ENCODE results near the gene C14orf180. TPM values are rescaled to one million over a fixed set of nuclear protein-coding genes. Genes with fewer than 3 reads are reported as not detected.

C14orf180 gene
- polyA plus RNA-seq, 1 donor (not counting 4 experiments of a cell fraction or from before 2014, with no cell fraction given): not detected

GRCh38 chr14:104586832-104587620, 7.5 kb downstream of the C14orf180 start:
- no peak overlapping the region for H2AFZ ChIP-seq (ENCODE audit: control insufficient read depth, low read length)
- FAIRE-seq: no peak
- no peak overlapping the region for H3K4me2 ChIP-seq (ENCODE audit: control insufficient read depth, extremely low read depth, insufficient read depth, low read depth, low read length)

GRCh38 chr14:104587641-104588040, 8.1 kb downstream of the C14orf180 start:
- no peak overlapping the region for H3K4me2 ChIP-seq (ENCODE audit: control insufficient read depth, extremely low read depth, insufficient read depth, low read depth, low read length)
- H2AFZ ChIP-seq (ENCODE audit: control insufficient read depth, low read length): no peak overlapping the region
- H4K20me1 ChIP-seq (ENCODE audit: control insufficient read depth, extremely low read depth, insufficient read depth, low read length): peaks cover 4% of the 10 kb centered on the region
- no peak overlapping the region for H3K4me3 ChIP-seq (ENCODE audit: control insufficient read depth in 2 of 3, extremely low read depth in 1 of 3, insufficient read depth in 2 of 3, low read depth in 1 of 3, low read length in 3 of 3)
- peaks cover 18% of the 10 kb centered on the region for H3K27me3 ChIP-seq (ENCODE audit: control insufficient read depth, extremely low read depth, insufficient read depth, low read length)
- no peaks in the 10 kb centered on the region for H3K79me2 ChIP-seq (ENCODE audit: control insufficient read depth, insufficient read depth, low read length)
- DNase-seq (ENCODE audit: low read depth, low spot score) (no peak), FAIRE-seq (no peak)
- no peaks in the 10 kb centered on the region for H3K36me3 ChIP-seq (ENCODE audit: control insufficient read depth in 2 of 2, extremely low read depth in 1 of 2, insufficient read depth in 2 of 2, low read length in 2 of 2)
- H3K9me1 ChIP-seq (ENCODE audit: control insufficient read depth, extremely low read depth, insufficient read depth, low read length): no peaks in the 10 kb centered on the region
- no peaks in the 10 kb centered on the region for H3K9me3 ChIP-seq (ENCODE audit: control insufficient read depth, low read depth, low read length)
- no peak overlapping the region for H3K9ac ChIP-seq (ENCODE audit: control insufficient read depth, extremely low read depth, insufficient read depth, low read length)
- dilution Hi-C loops (cut with MboI; ENCODE audit: extremely low pct_ligation_motif_present, low sequenced_read_pairs): no loop called here
- no peaks in the 10 kb centered on the region for H3K4me1 ChIP-seq (ENCODE audit: control insufficient read depth, extremely low read depth, insufficient read depth, low read length)
- no peak overlapping the region for H3K27ac ChIP-seq (ENCODE audit: control insufficient read depth, insufficient read depth, low read length)
- TF ChIP-seq EZH2 (IDR thresholded peaks at IDR 0.05; ENCODE audit: low read length): no peak
- no peak for TF ChIP-seq CTCF (optimal IDR thresholded peaks at IDR 0.05 in 1 of 3, IDR thresholded peaks at IDR 0.05 in 1 of 3, conservative IDR thresholded peaks at IDR 0.05 in 1 of 3; ENCODE audit: extremely low read depth in 1 of 3, insufficient read depth in 2 of 3, low read length in 3 of 3)

More at GRCh38 chr14:104586832-104587620, 7.5 kb downstream of the C14orf180 start:
- no peak for TF ChIP-seq EZH2 (IDR thresholded peaks at IDR 0.05; ENCODE audit: low read length)
- no peak for TF ChIP-seq CTCF (optimal IDR thresholded peaks at IDR 0.05 in 1 of 3, IDR thresholded peaks at IDR 0.05 in 1 of 3, conservative IDR thresholded peaks at IDR 0.05 in 1 of 3; ENCODE audit: extremely low read depth in 1 of 3, insufficient read depth in 2 of 3, low read length in 3 of 3)
- Histone ChIP-seq H3K9ac (ENCODE audit: control insufficient read depth, extremely low read depth, insufficient read depth, low read length) (no peak overlapping the region), H3K9me1 (ENCODE audit: control insufficient read depth, extremely low read depth, insufficient read depth, low read length) (no peaks in the 10 kb centered on the region), H3K9me3 (ENCODE audit: control insufficient read depth, low read depth, low read length) (no peaks in the 10 kb centered on the region), H3K36me3 (ENCODE audit: control insufficient read depth in 2 of 2, extremely low read depth in 1 of 2, insufficient read depth in 2 of 2, low read length in 2 of 2) (no peaks in the 10 kb centered on the region), H3K4me3 (ENCODE audit: control insufficient read depth in 2 of 3, extremely low read depth in 1 of 3, insufficient read depth in 2 of 3, low read depth in 1 of 3, low read length in 3 of 3) (no peak overlapping the region), H3K27ac (ENCODE audit: control insufficient read depth, insufficient read depth, low read length) (no peak overlapping the region), H3K27me3 (ENCODE audit: control insufficient read depth, extremely low read depth, insufficient read depth, low read length) (peaks cover 24% of the 10 kb centered on the region), H3K4me1 (ENCODE audit: control insufficient read depth, extremely low read depth, insufficient read depth, low read length) (no peaks in the 10 kb centered on the region), H3K79me2 (ENCODE audit: control insufficient read depth, insufficient read depth, low read length) (no peaks in the 10 kb centered on the region), H4K20me1 (ENCODE audit: control insufficient read depth, extremely low read depth, insufficient read depth, low read length) (peaks cover 2% of the 10 kb centered on the region)
- dilution Hi-C loops (cut with MboI; ENCODE audit: extremely low pct_ligation_motif_present, low sequenced_read_pairs): no loop called here
- DNase-seq (ENCODE audit: low read depth, low spot score): no peak
